ENCODE results near the gene PLA2R1. TPM values are rescaled to one million over a fixed set of nuclear protein-coding genes. Genes with fewer than 3 reads are reported as not detected.

The PLA2R1 gene
- total and polyA plus RNA-seq, 2 of the 4 experiments (the other 2 are of a cell fraction) = 0.43 to 0.54 TPM

- dilution Hi-C loops (cut with HindIII; ENCODE audit: low sequenced_read_pairs, unreplicated experiment) = no loop called here
- H2AK9ac ChIP-seq (replicated peaks; ENCODE audit: low read depth, low read length, poor library complexity) = no peak overlapping the region
- no peak overlapping the region for H4K8ac ChIP-seq (ENCODE audit: low read depth in 2 of 2, low read length in 2 of 2)
- H3K4ac ChIP-seq (ENCODE audit: low read depth, low read length) = no peak overlapping the region
- TF ChIP-seq NFE2L2 (IDR thresholded peaks at IDR 0.05; ENCODE audit: low read depth, low read length) (no peak), SMC3 (IDR thresholded peaks at IDR 0.05; ENCODE audit: low read depth, low read length) (no peak), RCOR1 (IDR thresholded peaks at IDR 0.05; ENCODE audit: insufficient replicate concordance, low read length) (no peak), CTCF (conservative IDR thresholded peaks at IDR 0.05; ENCODE audit: low read depth, low read length) (no peak), RAD21 (IDR thresholded peaks at IDR 0.05; ENCODE audit: low read length) (no peak), BHLHE40 (IDR thresholded peaks at IDR 0.05; ENCODE audit: low read depth, low read length) (no peak), MAFK (IDR thresholded peaks at IDR 0.05; ENCODE audit: low read depth, low read length) (no peak), CHD1 (IDR thresholded peaks at IDR 0.05; ENCODE audit: low read depth, low read length) (no peak), ELK1 (IDR thresholded peaks at IDR 0.05; ENCODE audit: borderline replicate concordance, low read depth, low read length) (no peak), CEBPB (IDR thresholded peaks at IDR 0.05; ENCODE audit: low read depth, low read length) (no peak)
- H2BK120ac ChIP-seq (ENCODE audit: low read depth, low read length) = no peak overlapping the region
- H3K4me2 ChIP-seq (ENCODE audit: low read depth, low read length) = no peak overlapping the region
- H3K56ac ChIP-seq (ENCODE audit: extremely low read depth, insufficient read depth, low read length) = no peak overlapping the region
- H3K23ac ChIP-seq (ENCODE audit: low read depth, low read length) = no peak overlapping the region
- H3K27me3 ChIP-seq (ENCODE audit: control insufficient read depth, insufficient read depth, low read length) = peaks cover 39% of the 10 kb centered on the region
- in situ Hi-C loops (cut with MboI; ENCODE audit: low sequenced_read_pairs) = no loop called here
- no peak overlapping the region for H3K14ac ChIP-seq (replicated peaks; ENCODE audit: low read depth, low read length)
- ChIA-PET POLR2A (ENCODE audit: unreplicated experiment) (no interaction called here), CTCF (interaction anchor here (1.5 kb wide), 1 partner anchor 14 kb away, joined by 4 read pairs; no protein-coding TSS in a partner anchor)
- H3K9me1 ChIP-seq (ENCODE audit: insufficient read depth, low read length) = no peaks in the 10 kb centered on the region
- no TSS peak for BruUV-seq (replicated peaks)
- intact Hi-C loops (cut with micrococcal nuclease) = no loop called here
- no peaks in the 10 kb centered on the region for H3K36me3 ChIP-seq (ENCODE audit: control insufficient read depth, insufficient read depth, low read length)
- H3K18ac ChIP-seq (ENCODE audit: low read depth, low read length) = no peak overlapping the region
- no peak overlapping the region for H3K9ac ChIP-seq (ENCODE audit: low read depth, low read length)
- H4K5ac ChIP-seq (ENCODE audit: low read depth, low read length) = no peak overlapping the region
- H2AK5ac ChIP-seq (ENCODE audit: low read depth, low read length) = no peak overlapping the region
- H3K27ac ChIP-seq (ENCODE audit: insufficient read depth, low read length) = no peak overlapping the region
- no peaks in the 10 kb centered on the region for H3K79me1 ChIP-seq (ENCODE audit: low read depth in 1 of 2, low read length in 2 of 2)
- no peak overlapping the region for H4K91ac ChIP-seq (ENCODE audit: insufficient read depth, low read depth, low read length)
- DNase-seq = no peak
- no peak overlapping the region for H2BK5ac ChIP-seq (ENCODE audit: low read depth, low read length, poor library complexity, severe bottlenecking)
- WGBS, 2 experiments (ENCODE audit: extremely low coverage in 2 of 2, insufficient read length in 1 of 2) = no CpG with 5 or more reads among the region's 1 CpG
- H2BK20ac ChIP-seq (ENCODE audit: low read depth, low read length) = no peak overlapping the region
- no peak overlapping the region for H2BK15ac ChIP-seq (ENCODE audit: low read depth, low read length)
- no peak for ATAC-seq (ENCODE audit: low read depth)
- H3K4me1 ChIP-seq (ENCODE audit: control insufficient read depth, insufficient read depth, low read length) = no peaks in the 10 kb centered on the region
- H2AFZ ChIP-seq (replicated peaks; ENCODE audit: low read length, poor library complexity) = no peak overlapping the region
- no peak overlapping the region for H3K4me3 ChIP-seq (ENCODE audit: insufficient read depth, low read depth, low read length)
- H4K20me1 ChIP-seq (ENCODE audit: insufficient read depth, low read length) = no peaks in the 10 kb centered on the region
- H3K9me3 ChIP-seq (ENCODE audit: control insufficient read depth, insufficient read depth, low read length) = peaks cover 4% of the 10 kb centered on the region; the same call in 1 of the 2 replicates
Observed at GRCh38 chr2:159907909-159908308, 154.5 kb downstream of the PLA2R1 start.
